Duodenal mucosa (tissue), 2 donors: ENCODE measurements around the gene MAN2B2.

Experiments
- H3K27ac ChIP-seq: one replicate; pipeline ENCODE4 v1.7.0; 2013; ENCODE audit warnings: low read depth, low read length
- H3K27me3 ChIP-seq, 2 donors: one replicate each; pipeline ENCODE4 v1.7.0; 2013; ENCODE audit warnings: low read length in 2 of 2, control low read depth in 1 of 2; ENCODE audit not compliant: insufficient read depth in 2 of 2, control insufficient read depth in 1 of 2
- H3K36me3 ChIP-seq, 2 donors: one replicate each; pipeline ENCODE4 v1.7.0; 2013; ENCODE audit warnings: low read length in 2 of 2, control low read depth in 1 of 2; ENCODE audit not compliant: insufficient read depth in 2 of 2, control insufficient read depth in 1 of 2
- H3K4me1 ChIP-seq, 2 donors: one replicate each; pipeline ENCODE4 v1.7.0; 2013; ENCODE audit warnings: low read length in 2 of 2, control low read depth in 1 of 2; ENCODE audit not compliant: insufficient read depth in 2 of 2, control insufficient read depth in 1 of 2
- H3K4me3 ChIP-seq, 2 donors: one replicate each; pipeline ENCODE4 v1.7.0; 2013; ENCODE audit warnings: low read length in 2 of 2, low read depth in 1 of 2
- H3K9ac ChIP-seq, 2 donors: one replicate each; pipeline ENCODE4 v1.7.0; 2013; ENCODE audit warnings: low read length in 2 of 2, low read depth in 1 of 2
- H3K9me3 ChIP-seq, 2 donors: one replicate each; pipeline ENCODE4 v1.7.0; 2013; ENCODE audit warnings: low read length in 2 of 2, control low read depth in 1 of 2; ENCODE audit not compliant: control insufficient read depth in 1 of 2

MAN2B2 gene

DNA sequence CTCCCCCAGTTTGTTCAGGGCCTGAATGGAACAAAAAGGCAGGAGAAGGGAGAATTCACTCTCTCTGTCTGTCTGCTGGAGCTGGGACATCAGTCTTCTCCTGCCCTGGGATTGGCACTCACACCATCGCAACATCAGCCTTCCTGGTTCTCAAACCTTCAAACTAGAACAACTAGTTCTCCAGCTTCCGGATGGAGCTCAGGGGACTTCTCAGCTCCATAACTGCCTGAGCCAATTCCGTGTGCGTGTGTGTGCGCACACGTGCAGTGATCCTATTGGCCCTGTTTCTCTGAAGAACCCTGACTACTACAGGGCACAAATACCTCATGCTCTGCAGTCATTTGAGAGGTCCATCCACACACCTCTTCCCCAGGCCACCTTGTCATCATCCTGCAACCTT lies 18.7 kb upstream of the MAN2B2 start:
- H3K27me3 ChIP-seq: peaks cover 16% of the 10 kb centered on the region in 2 donors

DNA sequence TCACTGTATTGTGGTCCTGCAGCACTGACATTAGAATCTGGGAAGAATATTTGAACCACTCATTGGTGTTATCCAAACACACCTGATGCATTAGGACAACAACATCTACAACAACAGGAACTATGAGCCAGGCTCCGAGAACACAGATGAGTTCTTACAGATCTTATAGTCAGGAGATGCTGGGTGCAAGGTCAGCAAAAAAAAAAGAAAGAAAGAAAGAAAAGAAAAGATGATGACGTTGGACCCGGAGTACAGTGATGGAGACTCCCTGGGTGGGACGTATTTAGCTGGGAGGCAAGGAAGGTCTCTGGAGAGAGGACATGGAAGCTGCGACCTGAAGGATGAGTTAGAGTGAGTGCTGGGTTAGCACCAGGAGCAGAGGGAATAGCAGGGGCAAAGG lies 17.8 kb upstream of the MAN2B2 start:
- Histone ChIP-seq H3K27ac (no peak overlapping the region), H3K36me3 (no peaks in the 10 kb centered on the region), H3K4me3 (no peak overlapping the region), H3K9me3 (no peaks in the 10 kb centered on the region), H3K4me1 (no peaks in the 10 kb centered on the region), H3K27me3 (peaks cover 24 to 25% of the 10 kb centered on the region in 2 donors), H3K9ac (no peak overlapping the region)

More for the DNA sequence above, 18.7 kb upstream of the MAN2B2 start:
- Histone ChIP-seq H3K4me1 (no peaks in the 10 kb centered on the region), H3K4me3 (no peak overlapping the region), H3K27ac (no peak overlapping the region), H3K36me3 (no peaks in the 10 kb centered on the region), H3K9ac (no peak overlapping the region), H3K9me3 (peaks cover 0 to 8% of the 10 kb centered on the region in 2 donors)

DNA sequence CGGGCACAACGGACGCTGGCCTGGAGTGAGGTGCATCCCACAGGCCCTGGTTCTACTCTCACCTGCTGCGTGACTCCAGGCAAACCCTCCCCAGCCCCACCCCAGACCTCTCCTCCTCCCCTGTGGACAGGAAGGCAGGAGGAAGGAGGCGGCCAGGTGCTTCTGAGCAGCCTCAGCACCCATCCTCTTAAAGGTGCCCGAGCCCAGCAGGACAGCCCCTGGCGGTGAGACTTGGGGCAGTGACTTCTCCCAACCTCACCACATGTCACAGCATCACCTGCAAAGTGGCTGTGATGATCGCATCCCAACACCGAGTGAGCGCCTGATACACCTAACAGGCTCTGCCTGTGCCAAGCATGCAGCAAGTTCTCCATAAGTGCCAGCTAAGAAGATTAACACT lies 17.1 kb upstream of the MAN2B2 start:
- Histone ChIP-seq H3K4me3 (no peak overlapping the region), H3K9me3 (no peaks in the 10 kb centered on the region), H3K27me3 (peaks cover 31 to 32% of the 10 kb centered on the region in 2 donors), H3K27ac (no peak overlapping the region), H3K36me3 (no peaks in the 10 kb centered on the region), H3K4me1 (no peaks in the 10 kb centered on the region), H3K9ac (no peak overlapping the region)

DNA sequence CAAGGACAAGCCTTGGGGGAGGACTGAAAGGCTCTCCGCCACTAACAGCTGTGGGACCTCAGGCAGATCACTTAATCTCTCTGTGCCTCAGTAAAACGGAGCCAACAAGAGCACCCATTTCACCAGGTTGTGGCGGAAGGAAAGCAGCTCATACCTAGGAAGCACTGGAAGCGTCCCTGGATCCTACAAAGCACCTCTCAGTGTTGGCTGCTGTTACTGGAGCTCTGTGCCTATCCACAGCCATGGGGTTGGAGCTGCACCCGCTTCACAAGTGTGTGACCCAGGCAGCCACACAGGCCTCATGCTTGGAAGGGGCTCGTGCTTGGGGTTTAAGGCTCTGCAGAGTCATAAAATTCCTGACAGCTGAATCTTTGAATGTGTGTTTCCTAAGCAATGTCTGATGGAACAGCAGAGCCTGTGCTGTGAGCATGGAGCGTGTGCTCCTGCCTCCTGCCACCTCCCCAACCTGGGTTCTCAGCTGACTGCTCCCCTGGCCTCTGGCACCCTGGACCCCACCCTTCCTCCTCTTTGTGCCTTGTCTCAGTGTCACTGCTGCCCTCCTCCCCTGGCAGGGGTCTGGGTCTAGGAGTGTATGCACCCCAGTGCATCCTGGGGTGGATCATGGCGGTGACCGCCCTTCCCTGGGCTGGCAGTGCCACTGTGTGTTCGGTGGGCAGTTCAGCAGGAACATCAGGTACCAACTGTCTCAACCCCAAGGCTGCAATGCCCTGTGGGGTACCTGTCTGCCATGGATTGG lies 14.4 kb upstream of the MAN2B2 start:
- no peak overlapping the region for H3K9ac ChIP-seq
- H3K9me3 ChIP-seq: no peaks in the 10 kb centered on the region
- peaks cover 50% of the 10 kb centered on the region in 2 donors for H3K27me3 ChIP-seq
- H3K27ac ChIP-seq: no peak overlapping the region
- no peak overlapping the region for H3K4me3 ChIP-seq
- no peaks in the 10 kb centered on the region for H3K4me1 ChIP-seq
- no peaks in the 10 kb centered on the region for H3K36me3 ChIP-seq

DNA sequence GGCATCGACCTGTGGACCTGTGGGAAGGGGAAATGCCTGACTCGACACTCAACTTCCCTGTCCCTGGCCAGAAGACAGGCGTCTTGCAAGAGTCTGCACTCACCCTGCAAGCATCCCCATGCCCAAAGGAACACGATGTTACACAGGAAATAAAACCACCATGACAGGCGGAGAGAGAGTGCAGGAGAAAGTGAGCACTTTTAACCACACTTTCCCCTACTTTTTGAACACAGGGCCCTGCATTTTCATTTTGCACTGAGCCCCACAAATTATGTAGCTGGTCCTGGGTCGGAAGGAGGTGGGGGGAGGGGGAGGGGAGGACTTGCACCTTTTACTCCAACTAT lies 13.8 kb upstream of the MAN2B2 start:
- no peak overlapping the region for H3K4me3 ChIP-seq
- H3K9me3 ChIP-seq: no peaks in the 10 kb centered on the region
- no peaks in the 10 kb centered on the region for H3K4me1 ChIP-seq
- H3K27me3 ChIP-seq: peaks cover 50 to 55% of the 10 kb centered on the region in 2 donors
- H3K9ac ChIP-seq: no peak overlapping the region
- no peaks in the 10 kb centered on the region for H3K36me3 ChIP-seq
- H3K27ac ChIP-seq: no peak overlapping the region

DNA sequence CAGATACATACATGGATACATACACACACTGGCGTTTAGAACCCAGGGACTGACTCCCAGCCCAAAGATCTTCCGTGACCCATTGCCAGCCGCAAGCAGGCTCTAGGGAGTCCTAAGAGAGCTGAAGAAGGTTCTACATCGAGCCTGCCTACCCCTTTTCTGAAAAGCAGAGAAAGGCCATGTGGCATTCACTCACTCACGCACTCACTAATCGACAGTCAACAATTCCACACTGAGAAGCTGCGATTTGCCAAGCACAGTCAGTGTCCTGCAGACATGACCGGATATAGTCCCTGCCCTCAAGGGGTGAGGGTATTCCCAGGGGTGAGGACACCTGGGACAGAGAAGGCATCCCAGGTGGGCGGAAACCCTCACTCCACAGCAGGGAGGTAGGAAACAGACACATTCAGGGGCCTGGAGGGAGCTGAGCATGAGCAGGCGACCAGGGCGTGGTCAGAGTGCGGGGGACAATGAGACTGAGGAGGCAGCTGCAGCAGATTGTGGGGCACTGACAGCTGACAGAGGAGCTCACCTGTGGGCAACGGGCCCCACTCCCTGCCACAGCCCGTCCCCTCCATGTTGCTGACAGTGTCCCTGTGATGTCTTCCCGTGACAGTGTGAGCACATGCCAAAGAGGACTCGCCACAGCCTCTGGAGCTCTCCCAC lies 13.2 kb upstream of the MAN2B2 start:
- Histone ChIP-seq H3K27me3 (peaks cover 50 to 56% of the 10 kb centered on the region in 2 donors), H3K9ac (no peak overlapping the region), H3K27ac (no peak overlapping the region), H3K9me3 (no peaks in the 10 kb centered on the region), H3K36me3 (no peaks in the 10 kb centered on the region), H3K4me3 (no peak overlapping the region), H3K4me1 (no peaks in the 10 kb centered on the region)

DNA sequence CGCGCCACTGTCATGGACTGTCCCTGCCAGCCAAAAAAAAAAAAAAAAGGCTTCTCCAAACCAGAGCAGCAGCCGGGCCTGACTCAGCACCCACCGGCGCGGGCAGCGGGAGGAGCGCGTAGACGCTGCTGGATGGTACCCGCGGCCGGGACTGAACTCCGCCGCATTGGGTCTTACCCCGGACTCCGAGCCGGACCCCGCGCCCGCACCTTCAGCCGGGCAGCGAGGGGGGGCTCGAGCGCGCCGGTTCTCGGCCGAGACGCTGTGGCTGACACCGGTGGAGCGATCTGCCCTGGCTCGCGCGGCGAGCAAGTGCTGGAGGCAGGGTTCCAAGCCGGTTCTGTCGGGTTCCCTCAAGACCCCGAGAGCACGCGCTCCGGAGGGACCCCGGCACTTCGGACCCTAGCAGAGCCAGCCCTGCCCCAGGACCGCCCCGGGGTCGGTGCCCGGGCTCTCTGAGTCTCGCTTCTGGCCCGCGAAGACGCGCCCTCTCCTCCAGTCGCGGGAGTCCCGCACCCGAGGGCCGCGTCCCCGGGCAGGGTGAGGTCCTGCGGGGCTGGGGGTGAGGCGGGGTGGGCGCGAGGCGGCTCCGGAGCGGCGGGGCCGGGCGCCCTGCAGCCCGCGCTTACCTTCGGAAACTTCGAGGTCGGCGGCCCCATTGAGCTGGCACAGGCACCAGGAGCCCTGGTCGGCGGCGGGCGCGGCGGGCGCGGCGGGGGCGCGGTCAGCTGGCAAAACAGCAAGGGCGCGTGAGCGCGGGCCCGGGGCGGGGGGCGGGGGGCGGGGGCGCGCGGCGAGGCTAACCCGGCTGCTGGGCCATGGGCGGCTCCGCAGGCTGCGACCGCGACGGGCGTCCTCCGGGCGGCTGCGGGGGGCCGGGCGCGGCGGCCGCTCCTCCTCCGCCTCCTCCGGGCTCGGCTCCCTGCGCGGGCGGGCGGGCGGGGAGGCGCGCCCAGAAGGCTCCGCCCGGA lies 11.8 kb upstream of the MAN2B2 start:
- Histone ChIP-seq H3K9me3 (no peaks in the 10 kb centered on the region), H3K27me3 (peaks cover 44 to 52% of the 10 kb centered on the region in 2 donors), H3K36me3 (no peaks in the 10 kb centered on the region), H3K4me1 (no peaks in the 10 kb centered on the region), H3K9ac (no peak overlapping the region), H3K4me3 (no peak overlapping the region), H3K27ac (no peak overlapping the region)

DNA sequence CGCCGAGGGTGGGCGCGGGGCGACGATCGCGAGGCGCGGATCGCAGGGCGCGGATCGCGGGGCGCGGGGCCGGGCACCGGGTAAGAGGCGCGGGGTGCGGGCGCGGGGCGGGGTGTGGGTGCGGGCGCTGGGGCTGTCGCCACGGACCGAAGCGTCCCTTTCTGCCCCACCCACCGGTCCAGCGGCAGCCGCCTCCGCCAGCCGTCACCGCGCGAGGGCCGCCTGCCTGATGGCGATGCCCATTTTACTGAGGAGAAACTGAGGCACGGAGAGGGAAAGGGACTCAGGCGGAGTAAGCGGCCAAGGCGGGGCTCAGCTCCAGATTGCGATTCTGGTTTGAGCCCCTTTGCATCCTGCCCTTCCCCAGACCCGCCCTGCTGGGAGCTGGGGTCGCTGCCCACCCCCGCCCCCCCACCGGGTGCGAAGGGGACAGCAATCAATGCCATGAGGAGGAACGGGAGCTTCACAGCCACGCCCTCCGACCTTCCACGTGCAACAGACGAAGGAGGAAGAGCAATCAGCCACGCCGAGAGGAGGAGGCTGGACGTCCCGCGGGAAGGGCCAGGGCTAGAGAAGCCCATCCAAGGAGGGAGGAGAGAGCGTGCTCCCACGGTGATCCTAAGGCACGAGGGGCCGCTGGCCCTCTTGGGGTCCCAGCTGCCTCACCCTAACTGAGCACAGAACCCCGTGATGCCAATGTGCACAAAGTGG lies 10.9 kb upstream of the MAN2B2 start:
- Histone ChIP-seq H3K27me3 (peaks cover 44 to 46% of the 10 kb centered on the region in 2 donors), H3K9ac (no peak overlapping the region), H3K9me3 (no peaks in the 10 kb centered on the region), H3K4me3 (no peak overlapping the region), H3K36me3 (no peaks in the 10 kb centered on the region), H3K4me1 (no peaks in the 10 kb centered on the region), H3K27ac (no peak overlapping the region)

DNA sequence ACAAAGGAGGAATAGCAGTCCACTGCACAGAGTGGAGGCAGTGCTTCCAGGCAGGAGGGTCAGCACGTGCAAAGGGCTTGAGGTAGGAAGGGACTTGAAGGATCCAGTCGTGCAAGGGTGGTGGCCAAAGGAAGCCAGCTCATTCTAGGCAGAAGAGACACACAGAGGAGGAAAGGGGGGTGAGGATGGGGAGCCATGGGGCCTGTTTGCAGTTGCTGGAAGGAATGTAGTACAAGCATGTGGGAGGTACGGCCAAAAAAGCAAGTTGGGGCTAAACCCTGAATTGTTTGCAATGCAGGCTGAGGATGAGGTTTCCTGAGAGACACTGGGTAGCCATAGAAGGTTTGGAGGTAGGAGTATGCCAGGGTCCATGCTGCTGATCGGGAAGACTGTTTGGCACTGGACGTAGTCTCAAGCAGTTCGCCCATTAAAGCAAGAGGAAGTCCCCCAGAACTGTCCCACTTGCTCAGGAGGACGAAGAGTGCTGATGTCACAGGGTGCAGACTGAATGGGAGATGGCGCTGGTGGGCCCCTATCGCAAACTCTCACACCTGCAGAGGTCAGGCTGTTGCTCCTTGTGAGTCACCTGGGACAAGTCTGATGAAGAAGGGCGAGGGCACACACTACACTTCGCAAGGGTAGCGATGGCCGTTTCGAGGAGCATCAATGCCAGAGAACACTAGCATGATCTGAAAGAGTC lies 9.1 kb upstream of the MAN2B2 start:
- Histone ChIP-seq H3K9me3 (no peaks in the 10 kb centered on the region), H3K4me1 (no peaks in the 10 kb centered on the region), H3K27me3 (peaks cover 39 to 43% of the 10 kb centered on the region in 2 donors), H3K9ac (no peak overlapping the region), H3K27ac (no peak overlapping the region), H3K4me3 (no peak overlapping the region), H3K36me3 (no peaks in the 10 kb centered on the region)
